SK-N-SH treated with all-trans-retinoic acid at 6 μM for 48 hours (cell line): Measurements from ENCODE around the gene DBN1.

Source experiments
- ATAC-seq: fragments of 200-7000 bp; cut with Tn5 transposase; 3 replicates; pipeline ENCODE4 v1.9.1; 2020; ENCODE audit warnings: mild to moderate bottlenecking, moderate library complexity
- ARNTL ChIP-seq: fragments of 450-650 bp; formaldehyde crosslinking; IDR thresholded peaks from 2 replicates; pipeline ENCODE4 v1.5.0; 2020; ENCODE audit warnings: low read depth, mild to moderate bottlenecking, moderate library complexity, borderline replicate concordance
- BACH2 ChIP-seq: fragments of 250-450 bp; sonication (Bioruptor Pico); IDR thresholded peaks from 2 replicates; pipeline ENCODE4 v1.9.0; 2021; ENCODE audit warnings: mild to moderate bottlenecking, borderline replicate concordance
- CSDC2 ChIP-seq: fragments of 250-450 bp; sonication (Bioruptor Pico); IDR thresholded peaks from 2 replicates; pipeline ENCODE4 v1.5.0; 2020; ENCODE audit warnings: mild to moderate bottlenecking, moderate library complexity
- CSRNP3 ChIP-seq: fragments of 250-450 bp; sonication (Bioruptor Pico); IDR thresholded peaks from 2 replicates; pipeline ENCODE4 v1.5.1; 2021; ENCODE audit warnings: mild to moderate bottlenecking, moderate library complexity
- ESRRG ChIP-seq: fragments of 250-450 bp; sonication (Bioruptor Pico); IDR thresholded peaks from 2 replicates; pipeline ENCODE4 v1.6.1; 2021; ENCODE audit warnings: mild to moderate bottlenecking
- GLIS3 ChIP-seq: fragments of 250-450 bp; sonication (Bioruptor Pico); IDR thresholded peaks from 2 replicates; pipeline ENCODE4 v1.5.0; 2020; ENCODE audit warnings: mild to moderate bottlenecking, moderate library complexity
- ISL1 ChIP-seq: fragments of 250-450 bp; sonication (Bioruptor Pico); IDR thresholded peaks from 2 replicates; pipeline ENCODE4 v2.1.2; 2022; ENCODE audit warnings: mild to moderate bottlenecking, moderate library complexity
- OSR1 ChIP-seq: fragments of 250-450 bp; sonication (Bioruptor Pico); IDR thresholded peaks from 2 replicates; pipeline ENCODE4 v1.8.0; 2022; ENCODE audit warnings: moderate library complexity, mild to moderate bottlenecking, inconsistent platforms
- PATZ1 ChIP-seq: fragments of 250-450 bp; sonication (Bioruptor Pico); IDR thresholded peaks from 2 replicates; pipeline ENCODE4 v1.8.0; 2020; ENCODE audit warnings: mild to moderate bottlenecking, moderate library complexity, borderline replicate concordance
- POU6F1 ChIP-seq: fragments of 250-450 bp; sonication (Bioruptor Pico); IDR thresholded peaks from 2 replicates; pipeline ENCODE4 v1.8.0; 2021; ENCODE audit warnings: low read depth, mild to moderate bottlenecking, moderate library complexity, borderline replicate concordance
- PPARA ChIP-seq: fragments of 250-450 bp; sonication (Bioruptor Pico); IDR thresholded peaks from 2 replicates; pipeline ENCODE4 v1.5.0; 2020; ENCODE audit warnings: mild to moderate bottlenecking, borderline replicate concordance
- RARB ChIP-seq: fragments of 250-450 bp; sonication (Bioruptor Pico); IDR thresholded peaks from 2 replicates; pipeline ENCODE4 v1.8.0; 2021; ENCODE audit warnings: mild to moderate bottlenecking, moderate library complexity
- SNAI2 ChIP-seq: fragments of 250-450 bp; sonication (Bioruptor Pico); IDR thresholded peaks from 2 replicates; pipeline ENCODE4 v1.5.0; 2020; ENCODE audit warnings: mild to moderate bottlenecking, moderate library complexity
- TCF4 ChIP-seq: fragments of 250-450 bp; sonication (Bioruptor Pico); IDR thresholded peaks from 2 replicates; pipeline ENCODE4 v1.8.0; 2021; ENCODE audit warnings: mild to moderate bottlenecking, moderate library complexity, borderline replicate concordance
- TOX ChIP-seq: fragments of 250-450 bp; sonication (Bioruptor Pico); IDR thresholded peaks from 2 replicates; pipeline ENCODE4 v1.8.0; 2021; ENCODE audit warnings: mild to moderate bottlenecking, moderate library complexity, borderline replicate concordance
- TSHZ2 ChIP-seq: fragments of 250-450 bp; sonication (Bioruptor Pico); IDR thresholded peaks from 2 replicates; pipeline ENCODE4 v1.5.0; 2020; ENCODE audit warnings: mild to moderate bottlenecking, moderate library complexity
- ZC3H10 ChIP-seq: fragments of 250-450 bp; sonication (Bioruptor Pico); IDR thresholded peaks from 2 replicates; pipeline ENCODE4 v1.5.1; 2021; ENCODE audit warnings: mild to moderate bottlenecking, moderate library complexity
- ZFP3 ChIP-seq: fragments of 250-450 bp; sonication (Bioruptor Pico); IDR thresholded peaks from 2 replicates; pipeline ENCODE4 v1.5.0; 2020; ENCODE audit warnings: mild to moderate bottlenecking, moderate library complexity
- ZFP30 ChIP-seq: fragments of 450-650 bp; formaldehyde crosslinking; IDR thresholded peaks from 2 replicates; pipeline ENCODE4 v1.5.0; 2022; ENCODE audit warnings: mild to moderate bottlenecking, moderate library complexity
- ZNF565 ChIP-seq: fragments of 450-650 bp; formaldehyde crosslinking; conservative IDR thresholded peaks from 2 replicates; pipeline ENCODE4 v1.5.0; 2020; ENCODE audit warnings: low read depth, mild to moderate bottlenecking, moderate library complexity
- ZNF70 ChIP-seq: fragments of 450-650 bp; formaldehyde crosslinking; IDR thresholded peaks from 2 replicates; pipeline ENCODE4 v1.5.0; 2020; ENCODE audit warnings: mild to moderate bottlenecking, moderate library complexity
- ZNF8 ChIP-seq: fragments of 450-650 bp; formaldehyde crosslinking; IDR thresholded peaks from 2 replicates; pipeline ENCODE4 v1.5.0; 2020; ENCODE audit warnings: mild to moderate bottlenecking, moderate library complexity

DBN1 gene

GRCh38 chr5:177438468-177438867, 35.0 kb downstream of the DBN1 start:
- TF ChIP-seq TCF4 (CRISPR knock-in tag), result no peak
- no peak for TF ChIP-seq GLIS3
- TF ChIP-seq CSRNP3 (CRISPR knock-in tag), result no peak
- TF ChIP-seq ISL1 (CRISPR knock-in tag), result no peak
- TF ChIP-seq ZFP3 (CRISPR knock-in tag), result no peak
- TF ChIP-seq PPARA (CRISPR knock-in tag), result no peak
- TF ChIP-seq ZFP30 (CRISPR knock-in tag), result no peak
- TF ChIP-seq ZC3H10 (CRISPR knock-in tag), result no peak
- TF ChIP-seq TOX (CRISPR knock-in tag), result no peak
- no peak for TF ChIP-seq PATZ1 (CRISPR knock-in tag)
- no peak for TF ChIP-seq CSDC2 (CRISPR knock-in tag)
- no peak for TF ChIP-seq TSHZ2 (CRISPR knock-in tag)
- TF ChIP-seq RARB (CRISPR knock-in tag), result no peak
- TF ChIP-seq OSR1 (CRISPR knock-in tag), result no peak
- ATAC-seq, result no peak

GRCh38 chr5:177437623-177438022, 35.8 kb downstream of the DBN1 start:
- TF ChIP-seq BACH2 (no peak), ZNF70 (CRISPR knock-in tag) (no peak), CSDC2 (CRISPR knock-in tag) (no peak), POU6F1 (CRISPR knock-in tag) (no peak), ZFP3 (CRISPR knock-in tag) (no peak), TCF4 (CRISPR knock-in tag) (no peak), ZNF565 (CRISPR knock-in tag) (no peak), ZC3H10 (CRISPR knock-in tag) (no peak), CSRNP3 (CRISPR knock-in tag) (no peak), ZNF8 (CRISPR knock-in tag) (no peak), ARNTL (CRISPR knock-in tag) (no peak), ZFP30 (CRISPR knock-in tag) (no peak), RARB (CRISPR knock-in tag) (no peak), OSR1 (CRISPR knock-in tag) (no peak), ESRRG (CRISPR knock-in tag) (no peak)
- ATAC-seq, result no peak

GRCh38 chr5:177435847-177436536, 37.4 kb downstream of the DBN1 start:
- no peak for ATAC-seq
- TF ChIP-seq ZC3H10 (CRISPR knock-in tag) (no peak), TOX (CRISPR knock-in tag) (no peak), POU6F1 (CRISPR knock-in tag) (no peak), ESRRG (CRISPR knock-in tag) (no peak), SNAI2 (no peak), PATZ1 (CRISPR knock-in tag) (no peak), GLIS3 (no peak), ZNF565 (CRISPR knock-in tag) (no peak)
